ENCODE data around the gene TBC1D16.
"Not testable (repeated sequence)": the region's sequence is repeated elsewhere in the genome, so short reads cannot be mapped to it uniquely, and the experiment has no call there.

The TBC1D16 gene

GRCh38 chr17:79994602-79995001, 41.1 kb downstream of the TBC1D16 start:
- Histone ChIP-seq H3K9ac (ENCODE audit: low read depth, low read length) (no peak overlapping the region), H3K27ac (ENCODE audit: low read length) (no peak overlapping the region), H2AFZ (ENCODE audit: low read depth, low read length) (no peak overlapping the region), H3K4me2 (ENCODE audit: insufficient read depth, low read length) (no peak overlapping the region), H3K27me3 (ENCODE audit: insufficient read depth, low read length, poor library complexity) (no peaks in the 10 kb centered on the region), H3K4me1 (ENCODE audit: insufficient read depth, low read length) (peaks cover 57% of the 10 kb centered on the region), H3K36me3 (ENCODE audit: insufficient read depth, low read length) (no peaks in the 10 kb centered on the region), H3K9me3 (ENCODE audit: insufficient read depth, low read length, severe bottlenecking) (no peaks in the 10 kb centered on the region), H3K4me3 (ENCODE audit: low read depth in 1 of 2, low read length in 2 of 2) (no peak overlapping the region), H3K79me2 (ENCODE audit: insufficient read depth, low read length) (no peaks in the 10 kb centered on the region), H4K20me1 (ENCODE audit: insufficient read depth, low read length) (no peaks in the 10 kb centered on the region; the same call in 1 of the 2 replicates)
- ATAC-seq (ENCODE audit: insufficient read depth, low read depth), result no peak
- no peak for TF ChIP-seq CTCF (IDR thresholded peaks at IDR 0.05; ENCODE audit: borderline replicate concordance, extremely low read depth, low read length, poor library complexity, severe bottlenecking)
- TF ChIP-seq EZH2 (IDR thresholded peaks at IDR 0.05; ENCODE audit: borderline replicate concordance, low read depth, low read length, severe bottlenecking), result no peak
- no peak for DNase-seq

DNA sequence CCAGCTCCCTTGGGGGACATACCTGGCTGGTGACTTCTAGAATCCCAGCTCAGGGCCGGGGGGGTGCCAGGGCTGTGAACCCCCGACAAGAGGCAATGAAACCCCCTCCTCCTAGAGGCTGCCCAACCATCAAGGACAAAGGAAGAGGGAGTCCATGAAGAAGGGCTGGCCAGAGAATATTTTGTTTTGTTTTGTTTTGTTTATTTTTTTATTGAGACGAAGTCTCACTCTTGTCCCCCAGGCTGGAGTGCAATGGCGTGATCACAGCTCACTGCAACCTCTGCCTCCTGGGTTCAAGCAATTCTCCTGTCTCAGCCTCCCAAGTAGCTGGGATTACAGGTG, 41.5 kb downstream of the TBC1D16 start:
- not testable (repeated sequence) for H3K36me3 ChIP-seq (ENCODE audit: insufficient read depth, low read length); H4K20me1 ChIP-seq (ENCODE audit: insufficient read depth, low read length); H3K9ac ChIP-seq (ENCODE audit: low read depth, low read length); H3K9me3 ChIP-seq (ENCODE audit: insufficient read depth, low read length, severe bottlenecking); ATAC-seq (ENCODE audit: insufficient read depth, low read depth); H3K4me3 ChIP-seq (ENCODE audit: low read depth in 1 of 2, low read length in 2 of 2); H3K4me2 ChIP-seq (ENCODE audit: insufficient read depth, low read length); DNase-seq; H2AFZ ChIP-seq (ENCODE audit: low read depth, low read length); H3K79me2 ChIP-seq (ENCODE audit: insufficient read depth, low read length); H3K27me3 ChIP-seq (ENCODE audit: insufficient read depth, low read length, poor library complexity)
- Histone ChIP-seq H3K4me1 (ENCODE audit: insufficient read depth, low read length) (peaks cover 57% of the 10 kb centered on the region), H3K27ac (ENCODE audit: low read length) (peak overlapping the region; percentile 38; the same call in 1 of the 2 replicates)

- ATAC-seq (ENCODE audit: insufficient read depth, low read depth) (peak; percentile 65), DNase-seq (peak; percentile 92)
- Histone ChIP-seq H3K4me2 (ENCODE audit: insufficient read depth, low read length) (no peak overlapping the region), H3K27ac (ENCODE audit: low read length) (peak overlapping the region; percentile 38), H3K9ac (ENCODE audit: low read depth, low read length) (no peak overlapping the region), H3K36me3 (ENCODE audit: insufficient read depth, low read length) (no peaks in the 10 kb centered on the region), H3K9me3 (ENCODE audit: insufficient read depth, low read length, severe bottlenecking) (no peaks in the 10 kb centered on the region), H2AFZ (ENCODE audit: low read depth, low read length) (no peak overlapping the region), H3K79me2 (ENCODE audit: insufficient read depth, low read length) (no peaks in the 10 kb centered on the region), H3K4me1 (ENCODE audit: insufficient read depth, low read length) (peaks cover 51% of the 10 kb centered on the region), H4K20me1 (ENCODE audit: insufficient read depth, low read length) (no peaks in the 10 kb centered on the region; the same call in 1 of the 2 replicates), H3K27me3 (ENCODE audit: insufficient read depth, low read length, poor library complexity) (no peaks in the 10 kb centered on the region), H3K4me3 (ENCODE audit: low read depth in 1 of 2, low read length in 2 of 2) (no peak overlapping the region)
- no peak for TF ChIP-seq EZH2 (IDR thresholded peaks at IDR 0.05; ENCODE audit: borderline replicate concordance, low read depth, low read length, severe bottlenecking)
- TF ChIP-seq CTCF (IDR thresholded peaks at IDR 0.05; ENCODE audit: borderline replicate concordance, extremely low read depth, low read length, poor library complexity, severe bottlenecking), result no peak
Observed at GRCh38 chr17:79993390-79994227, 42.1 kb downstream of the TBC1D16 start.

- Histone ChIP-seq H4K20me1 (ENCODE audit: insufficient read depth, low read length) (no peaks in the 10 kb centered on the region; the same call in 1 of the 2 replicates), H3K4me3 (ENCODE audit: low read depth in 1 of 2, low read length in 2 of 2) (no peak overlapping the region), H3K27me3 (ENCODE audit: insufficient read depth, low read length, poor library complexity) (no peaks in the 10 kb centered on the region), H3K79me2 (ENCODE audit: insufficient read depth, low read length) (no peaks in the 10 kb centered on the region), H3K4me2 (ENCODE audit: insufficient read depth, low read length) (no peak overlapping the region), H3K36me3 (ENCODE audit: insufficient read depth, low read length) (no peaks in the 10 kb centered on the region), H3K27ac (ENCODE audit: low read length) (peak overlapping the region; percentile 38), H3K9me3 (ENCODE audit: insufficient read depth, low read length, severe bottlenecking) (no peaks in the 10 kb centered on the region), H3K9ac (ENCODE audit: low read depth, low read length) (peak overlapping the region; percentile 48; the same call in 1 of the 2 replicates), H2AFZ (ENCODE audit: low read depth, low read length) (no peak overlapping the region), H3K4me1 (ENCODE audit: insufficient read depth, low read length) (peaks cover 43% of the 10 kb centered on the region)
- ATAC-seq (ENCODE audit: insufficient read depth, low read depth) (no peak), DNase-seq (no peak)
- TF ChIP-seq CTCF (IDR thresholded peaks at IDR 0.05; ENCODE audit: borderline replicate concordance, extremely low read depth, low read length, poor library complexity, severe bottlenecking), result no peak
- TF ChIP-seq EZH2 (IDR thresholded peaks at IDR 0.05; ENCODE audit: borderline replicate concordance, low read depth, low read length, severe bottlenecking), result no peak
Observed at GRCh38 chr17:79992649-79993389, 42.9 kb downstream of the TBC1D16 start.
